Measurements from ENCODE around the gene HNRNPD. TPM values are rescaled to one million over a fixed set of nuclear protein-coding genes. Genes with fewer than 3 reads are reported as not detected.

Gene HNRNPD
- total and polyA plus RNA-seq, 2 of the 13 experiments (the other 11 are each of a cell fraction or from before 2014, with no cell fraction given) = 64.0 to 69.7 TPM

GRCh38 chr4:82403725-82404124, 29.9 kb upstream of the HNRNPD start:
- Histone ChIP-seq H3K27ac (ENCODE audit: extremely low read length, insufficient read depth, low read length) (no peak overlapping the region), H3K79me2 (ENCODE audit: insufficient read depth, low read length) (no peaks in the 10 kb centered on the region), H2AFZ (ENCODE audit: low read length) (no peak overlapping the region), H4K20me1 (ENCODE audit: insufficient read depth, low read length) (no peaks in the 10 kb centered on the region), H3K9ac (ENCODE audit: insufficient read depth, low read depth, low read length) (no peak overlapping the region), H3K4me2 (ENCODE audit: low read depth, low read length) (no peak overlapping the region), H3K9me3 (ENCODE audit: low read length) (no peaks in the 10 kb centered on the region), H3K27me3 (ENCODE audit: control insufficient read depth in 1 of 2, insufficient read depth in 2 of 2, low read length in 2 of 2) (0 out of 5 replicates have a peak, but pooled peaks cover 0 to 3% of the 10 kb centered on the region in 2 experiments), H3K36me3 (replicated peaks in 1 of 2; ENCODE audit: control insufficient read depth in 1 of 2, insufficient read depth in 2 of 2, low read length in 2 of 2) (no peaks in the 10 kb centered on the region), H3K4me1 (ENCODE audit: insufficient read depth, low read length) (no peaks in the 10 kb centered on the region), H3K4me3 (replicated peaks in 1 of 3; ENCODE audit: insufficient read depth in 1 of 3, low read depth in 2 of 3, low read length in 3 of 3) (no peak overlapping the region)
- 8% methylated on average over 1 of the region's 1 CpG for WGBS (ENCODE audit: low lambda C conversion rate)
- in situ Hi-C loops (cut with HindIII; ENCODE audit: extremely low pct_ligation_motif_present, low pct_unique_long_range_greater_than_20kb) = no loop called here
- intact Hi-C loops (cut with micrococcal nuclease; ENCODE audit: unreplicated experiment) = no loop called here
- FAIRE-seq (no peak), DNase-seq (ENCODE audit: low spot score) (no peak), ATAC-seq (no peak)
- CTCF ChIA-PET (ENCODE audit: low intra/inter-chr PET ratio, low total read pairs) = no interaction called here
- POLR2A ChIA-PET = no interaction called here
- BruUV-seq (replicated peaks) = no TSS peak
- TF ChIP-seq ZNF136 (CRISPR knock-in tag; IDR thresholded peaks at IDR 0.05; ENCODE audit: low read depth) (no peak), PBX2 (CRISPR knock-in tag; IDR thresholded peaks at IDR 0.05) (no peak), RXRB (CRISPR knock-in tag; IDR thresholded peaks at IDR 0.05; ENCODE audit: borderline replicate concordance) (no peak), ZNF704 (CRISPR knock-in tag; IDR thresholded peaks at IDR 0.05; ENCODE audit: borderline replicate concordance) (no peak), RBM22 (optimal IDR thresholded peaks at IDR 0.05; ENCODE audit: low read length) (no peak), FOXC1 (CRISPR knock-in tag; IDR thresholded peaks at IDR 0.05; ENCODE audit: borderline replicate concordance) (no peak), ZMYM4 (CRISPR knock-in tag; IDR thresholded peaks at IDR 0.05) (no peak), PAX8 (CRISPR knock-in tag; IDR thresholded peaks at IDR 0.05; ENCODE audit: borderline replicate concordance) (no peak), ZBTB43 (CRISPR knock-in tag; conservative IDR thresholded peaks at IDR 0.05) (no peak), ISL2 (CRISPR knock-in tag; IDR thresholded peaks at IDR 0.05) (no peak), ZFAT (CRISPR knock-in tag; conservative IDR thresholded peaks at IDR 0.05) (no peak), KIAA2018 (CRISPR knock-in tag; IDR thresholded peaks at IDR 0.05; ENCODE audit: borderline replicate concordance) (no peak), NFRKB (IDR thresholded peaks at IDR 0.05) (no peak), HOXA7 (CRISPR knock-in tag; IDR thresholded peaks at IDR 0.05) (no peak)

Data from HepG2 (cell line).